GM12878 (cell line): ENCODE data around the gene CCDC112. TPM values are rescaled to one million over a fixed set of nuclear protein-coding genes. Genes with fewer than 3 reads are reported as not detected.

Source experiments
- ATAC-seq: fragments of 200-7000 bp; cut with Tn5 transposase; 3 replicates; pipeline ENCODE4 v1.9.1; 2020; ENCODE audit warnings: mild to moderate bottlenecking, moderate library complexity
- BruUV-seq: library from RNA; stranded (reverse); fragments of 400-500 nt; replicated peaks from 2 replicates; lab custom pipeline; 2021; lab: Mats Ljungman, UMichigan
- CTCF ChIA-PET: fragments of 300-600 bp; sonication (Branson Sonifier 250); formaldehyde crosslinking; extraction: SDS; loops from one replicate; lab custom pipeline; 2021; ENCODE audit warnings: inconsistent platforms; lab: Yijun Ruan, JAX
- POLR2A ChIA-PET: fragments of 350-600 bp; formaldehyde crosslinking; extraction: SDS; loops from one replicate; lab custom pipeline; 2021; ENCODE audit warnings: inconsistent platforms; lab: Charles Lee
- RAD21 ChIA-PET: fragments of 300-600 bp; sonication (Branson Sonifier 250); formaldehyde crosslinking; loops from one replicate; lab custom pipeline; 2023; ENCODE audit warnings: antibody characterized with exemption; ENCODE audit not compliant: unreplicated experiment; lab: Charles Lee
- SMC1A ChIA-PET: fragments of 300-600 bp; sonication (Branson Sonifier 250); formaldehyde crosslinking; loops from one replicate; lab custom pipeline; 2023; ENCODE audit not compliant: unreplicated experiment, uncharacterized antibody; lab: Charles Lee
- DNase-seq: peaks from one replicate; pipeline ENCODE4 v3.0.0-alpha.2; 2011; ENCODE audit warnings: low read depth, low spot score
- FAIRE-seq: peaks from 3 replicates; lab custom pipeline; 2011; peaks lifted over from hg19 to GRCh38; lab: Jason Lieb, UNC
- H2AFZ ChIP-seq: 2 replicates; pipeline ENCODE4 v1.6.0; 2011; ENCODE audit warnings: low read depth, low read length, control low read depth; ENCODE audit not compliant: control insufficient read depth
- H3K27ac ChIP-seq: 2 replicates; pipeline ENCODE4 v1.5.1; 2011; ENCODE audit warnings: control low read depth; ENCODE audit not compliant: control insufficient read depth, insufficient read depth
- H3K27me3 ChIP-seq, 2 experiments: replicated peaks in 1 of 2; 2 replicates each; pipeline versions ENCODE4 v1.6.0 to v1.6.1; 2011; ENCODE audit warnings: low read length in 1 of 2; ENCODE audit not compliant: control insufficient read depth in 2 of 2, insufficient read depth in 2 of 2
- H3K36me3 ChIP-seq, 2 experiments: 2 replicates each; pipeline ENCODE4 v1.5.1; 2011; ENCODE audit warnings: low read length in 1 of 2; ENCODE audit not compliant: control insufficient read depth in 2 of 2, insufficient read depth in 2 of 2
- H3K4me1 ChIP-seq: 2 replicates; pipeline ENCODE4 v1.6.1; 2011; ENCODE audit warnings: mild to moderate bottlenecking, low read length, moderate library complexity, mixed read lengths; ENCODE audit not compliant: control insufficient read depth, insufficient read depth
- H3K4me2 ChIP-seq: 2 replicates; pipeline ENCODE4 v1.6.0; 2011; ENCODE audit warnings: control low read depth; ENCODE audit not compliant: control insufficient read depth, insufficient read depth
- H3K4me3 ChIP-seq: fragments of 200-600 bp; sonication (generic); 2 replicates; pipeline ENCODE4 v1.5.1; 2016
- H3K79me2 ChIP-seq: 2 replicates; pipeline ENCODE4 v1.6.0; 2011; ENCODE audit warnings: low read length; ENCODE audit not compliant: control insufficient read depth, insufficient read depth
- H3K9ac ChIP-seq: 2 replicates; pipeline ENCODE4 v1.8.0; 2011; ENCODE audit warnings: low read length, control low read depth, mixed read lengths; ENCODE audit not compliant: control insufficient read depth, insufficient read depth
- H3K9me3 ChIP-seq: replicated peaks from 3 replicates; pipeline ENCODE4 v1.5.1; 2011; ENCODE audit warnings: mild to moderate bottlenecking, low read length; ENCODE audit not compliant: control insufficient read depth, insufficient read depth
- H4K20me1 ChIP-seq: 2 replicates; pipeline ENCODE4 v1.6.0; 2011; ENCODE audit not compliant: control insufficient read depth, insufficient read depth
- BHLHE40 ChIP-seq, 2 experiments: fragments of 450-650 bp in 1 of 2; IDR thresholded peaks; 2 replicates each; pipeline ENCODE4 v1.6.1; 2011 to 2017; ENCODE audit warnings: low read depth in 2 of 2, borderline replicate concordance in 1 of 2, improper control_type of control experiment in 1 of 2, low read length in 1 of 2, mild to moderate bottlenecking in 1 of 2
- BMI1 ChIP-seq: fragments of 450-650 bp; IDR thresholded peaks from 2 replicates; pipeline ENCODE4 v1.6.1; 2016; ENCODE audit warnings: mild to moderate bottlenecking, moderate library complexity, borderline replicate concordance
- E2F8 ChIP-seq: fragments of 450-650 bp; IDR thresholded peaks from 2 replicates; pipeline ENCODE4 v1.6.1; 2018; ENCODE audit warnings: mild to moderate bottlenecking, low read depth, moderate library complexity; ENCODE audit not compliant: partially characterized antibody
- RELB ChIP-seq: fragments of 450-650 bp; IDR thresholded peaks from 2 replicates; pipeline ENCODE4 v1.6.1; 2017; ENCODE audit warnings: low read depth, mild to moderate bottlenecking, moderate library complexity
- SMARCA5 ChIP-seq: fragments of 450-650 bp; IDR thresholded peaks from 2 replicates; pipeline ENCODE4 v1.6.1; 2017; ENCODE audit warnings: mild to moderate bottlenecking
- TCF3 ChIP-seq: IDR thresholded peaks from 2 replicates; pipeline ENCODE4 v1.6.1; 2012; ENCODE audit warnings: low read depth, mild to moderate bottlenecking, low read length, borderline replicate concordance; ENCODE audit not compliant: insufficient read depth
- ZNF217 ChIP-seq: fragments of 450-650 bp; IDR thresholded peaks from 2 replicates; pipeline ENCODE4 v1.6.1; 2017; ENCODE audit warnings: antibody characterized with exemption, mild to moderate bottlenecking
- WGBS: methylation state at CpG from one replicate; pipeline ENCODE4 v1.1.6; 2016; ENCODE audit warnings: low lambda C conversion rate; ENCODE audit not compliant: insufficient replicate concordance, insufficient coverage; ENCODE audit errors: missing lambda C conversion rate; 5-methylcytosine and 5-hydroxymethylcytosine counted together
- in situ Hi-C: fragments of 300-500 bp; cut with MboI; formaldehyde crosslinking; loops from 9 replicates; pipeline ENCODE4 v1.14.3; 2018; ENCODE audit warnings: mixed read lengths
- intact Hi-C: fragments of 100-400 bp; cut with micrococcal nuclease; formaldehyde crosslinking; loops from one replicate; pipeline ENCODE4 v1.14.2; 2022; ENCODE audit not compliant: unreplicated experiment
- polyA plus RNA-seq, 11 experiments: library from polyadenylated mRNA; depleted of rRNA in 4 of 11; unstranded in 6 of 11; stranded (reverse) in 5 of 11; fragments of >200 nt; fragmentation: Nextera tagmentation in 4 of 11; fragmentation: Illumina TruSeq in 1 of 11; extraction: Ambion mirVana in 4 of 11; extraction: Trizol in 1 of 11; gene quantifications; 1 replicate in 1 of 11; 2 replicates in 10 of 11; pipeline versions ENCODE4 v1.2.1 to v1.2.3, GENCODE V29; 2011 to 2016; ENCODE audit warnings: inconsistent platforms in 2 of 11, missing spikeins in 2 of 11, low read depth in 1 of 11
- total RNA-seq, 4 experiments: library from RNA; depleted of rRNA in 3 of 4; stranded (reverse); fragments of >200 nt in 3 of 4; fragmentation: Illumina TruSeq in 1 of 4; extraction: Trizol in 1 of 4; gene quantifications; 2 replicates each; pipeline versions ENCODE4 v1.2.1 to v1.2.3, GENCODE V29; 2013 to 2021

Gene CCDC112
- total and polyA plus RNA-seq, 10 of the 15 experiments (the other 5 are each of a cell fraction or from before 2014, with no cell fraction given) = 0.12 to 2.0 (median 0.58) TPM

- ATAC-seq = no peak; the same call in 2 of the 3 replicates
- no peak for FAIRE-seq
- TF ChIP-seq E2F8 = no peak
- no peak for TF ChIP-seq BHLHE40 (IDR thresholded peaks at IDR 0.05; ENCODE audit: borderline replicate concordance in 1 of 2, low read depth in 2 of 2, low read length in 1 of 2)
- TF ChIP-seq BMI1 = no peak
- no peak for TF ChIP-seq SMARCA5
- TF ChIP-seq RELB = no peak
- TF ChIP-seq TCF3 = no peak
- no peak for TF ChIP-seq ZNF217
- ChIA-PET CTCF (interaction anchor here (1.1 kb wide), 1 partner anchor 39 kb away, joined by 3 read pairs; no protein-coding TSS in a partner anchor), RAD21 (interaction anchor here (1.1 kb wide), 1 partner anchor 24 kb away, joined by 3 read pairs; the partner anchor contains the start of gene CCDC112), POLR2A (no interaction called here), SMC1A (no interaction called here)
- H3K4me3 ChIP-seq = no peak overlapping the region
- H3K27ac ChIP-seq = no peak overlapping the region
- no peaks in the 10 kb centered on the region for H3K36me3 ChIP-seq
- H3K4me1 ChIP-seq = no peaks in the 10 kb centered on the region
- no peaks in the 10 kb centered on the region for H4K20me1 ChIP-seq
- intact Hi-C loops (no loop called here), in situ Hi-C loops (no loop called here)
- no peak overlapping the region for H3K9ac ChIP-seq
- 58% methylated on average over 4 of the region's 6 CpGs for WGBS
- H3K79me2 ChIP-seq = no peaks in the 10 kb centered on the region
- H2AFZ ChIP-seq = no peak overlapping the region
- no peaks in the 10 kb centered on the region for H3K27me3 ChIP-seq
- no peaks in the 10 kb centered on the region for H3K9me3 ChIP-seq
- no TSS peak for BruUV-seq
- DNase-seq = no peak
- no peak overlapping the region; the same call in 1 of the 2 replicates for H3K4me2 ChIP-seq
Observed at GRCh38 chr5:115271295-115272050, 25.0 kb downstream of the CCDC112 start.
